Right atrium auricular region (tissue), 2 donors: ENCODE measurements around the gene FOXP4. TPM values are rescaled to one million over a fixed set of nuclear protein-coding genes. Genes with fewer than 3 reads are reported as not detected.

Experiments
- DNase-seq: peaks from one replicate; pipeline ENCODE4 v3.0.0-alpha.2; 2019; ENCODE audit warnings: low spot score
- H3K27ac ChIP-seq, 2 donors: fragments of 200-600 bp; sonication (generic); 1 replicate in 1 of 2; 2 replicates in 1 of 2; pipeline ENCODE4 v1.5.1; 2016 to 2019
- H3K27me3 ChIP-seq, 2 donors: fragments of 200-600 bp; sonication (generic); one replicate each; pipeline versions ENCODE4 v1.5.1 to v1.6.0; 2017 to 2019
- H3K36me3 ChIP-seq: fragments of 200-600 bp; sonication (generic); one replicate; pipeline ENCODE4 v1.5.1; 2016
- H3K4me1 ChIP-seq, 2 donors: fragments of 200-600 bp; sonication (generic); one replicate each; pipeline versions ENCODE4 v1.5.1 to v1.6.0; 2017 to 2019
- H3K4me3 ChIP-seq, 2 donors: fragments of 200-600 bp; sonication (generic); 1 replicate in 1 of 2; 2 replicates in 1 of 2; pipeline ENCODE4 v1.5.1; 2017 to 2019; ENCODE audit warnings: mild to moderate bottlenecking in 1 of 2, moderate library complexity in 1 of 2
- H3K9me3 ChIP-seq, 2 donors: fragments of 200-600 bp; sonication (generic); one replicate each; pipeline ENCODE4 v1.5.1; 2019
- CTCF ChIP-seq, 2 donors: fragments of 200-600 bp; sonication (generic); IDR thresholded peaks; one replicate each; pipeline ENCODE4 v1.5.1; 2019; ENCODE audit warnings: antibody characterized with exemption in 2 of 2
- total RNA-seq, 2 donors: library from RNA; depleted of rRNA; stranded (reverse); fragments of >200 nt; gene quantifications; one replicate each; pipeline ENCODE4 v1.1.0, GENCODE V29; 2016

The FOXP4 gene
- total RNA-seq, 2 donors from 2014 or later: 9.3 to 20.2 TPM

DNA sequence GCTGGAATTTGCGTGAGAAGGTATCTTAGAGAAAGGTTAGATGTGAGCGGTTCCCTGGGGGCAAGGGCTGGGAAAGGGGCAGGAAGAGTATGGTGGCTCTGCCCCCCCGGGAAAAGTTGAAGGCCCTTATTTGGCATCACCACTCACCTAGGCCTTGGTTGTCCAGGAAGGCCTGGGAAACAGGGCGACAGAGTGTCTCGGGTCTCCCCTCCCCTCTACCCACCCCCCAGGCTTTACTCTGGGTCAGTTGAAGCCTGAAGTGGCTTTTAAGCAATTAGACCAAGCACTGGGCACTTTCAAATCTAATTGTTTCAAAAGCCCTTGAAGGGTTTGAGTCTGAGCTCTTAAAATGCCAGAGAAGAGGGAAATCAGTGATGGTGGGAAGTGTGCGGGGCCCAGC, 30.2 kb upstream of the FOXP4 start:
- no peaks in the 10 kb centered on the region for H3K9me3 ChIP-seq
- H3K27me3 ChIP-seq: no peaks in the 10 kb centered on the region
- H3K4me3 ChIP-seq: no peak overlapping the region
- TF ChIP-seq CTCF (IDR thresholded peaks at IDR 0.05): no peak
- H3K27ac ChIP-seq: no peak overlapping the region
- no peaks in the 10 kb centered on the region for H3K4me1 ChIP-seq
- no peaks in the 10 kb centered on the region for H3K36me3 ChIP-seq
- no peak for DNase-seq

DNA sequence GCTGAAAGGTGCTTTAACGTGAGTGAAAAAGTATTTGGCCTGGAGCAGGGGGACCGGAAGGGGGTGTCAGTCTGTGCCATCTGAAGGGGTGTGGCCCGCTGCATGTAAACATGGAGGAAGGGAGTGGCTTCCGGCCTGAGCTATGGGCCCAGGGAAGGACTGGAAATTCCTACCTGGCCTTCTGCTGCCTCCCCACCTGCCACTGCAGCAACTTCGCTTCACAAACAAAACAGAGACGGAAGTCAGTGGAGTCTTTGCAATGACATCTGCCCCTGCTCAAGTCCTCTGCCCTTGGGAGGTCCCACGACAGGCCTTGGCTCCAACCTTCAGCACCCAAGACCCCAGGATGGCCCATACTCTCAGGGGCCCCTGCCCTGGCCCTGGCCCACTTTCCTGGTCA, 28.1 kb upstream of the FOXP4 start:
- H3K4me3 ChIP-seq: no peak overlapping the region
- no peak for DNase-seq
- no peak for TF ChIP-seq CTCF (IDR thresholded peaks at IDR 0.05)
- H3K36me3 ChIP-seq: no peaks in the 10 kb centered on the region
- H3K4me1 ChIP-seq: no peaks in the 10 kb centered on the region
- no peaks in the 10 kb centered on the region for H3K9me3 ChIP-seq
- H3K27ac ChIP-seq: no peak overlapping the region
- H3K27me3 ChIP-seq: no peaks in the 10 kb centered on the region

DNA sequence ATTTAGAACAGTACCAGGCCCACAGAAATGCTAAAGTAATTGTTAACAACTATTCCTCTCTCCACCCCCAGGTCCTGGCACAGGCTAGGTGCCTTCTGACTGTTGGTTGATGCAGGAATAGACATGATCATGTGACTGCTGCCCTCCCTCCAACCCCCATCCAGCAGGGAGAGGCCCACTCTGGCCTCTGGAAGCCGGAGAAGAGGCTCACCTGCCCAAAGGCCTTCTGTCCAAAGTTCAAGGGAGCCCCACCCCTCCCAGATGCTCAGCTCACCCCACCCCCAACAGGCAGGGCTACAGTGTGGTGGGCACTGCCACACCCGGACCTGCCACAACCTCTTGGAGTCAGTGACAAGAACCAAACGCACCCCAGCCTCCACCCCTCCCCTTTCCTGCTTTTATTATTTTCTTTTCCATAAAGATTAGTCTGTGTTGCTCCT, 26.9 kb upstream of the FOXP4 start:
- no peaks in the 10 kb centered on the region for H3K9me3 ChIP-seq
- TF ChIP-seq CTCF (IDR thresholded peaks at IDR 0.05): no peak
- H3K27me3 ChIP-seq: no peaks in the 10 kb centered on the region
- no peak overlapping the region for H3K27ac ChIP-seq
- H3K4me1 ChIP-seq: no peaks in the 10 kb centered on the region
- H3K4me3 ChIP-seq: no peak overlapping the region
- DNase-seq: no peak
- no peaks in the 10 kb centered on the region for H3K36me3 ChIP-seq

- no peaks in the 10 kb centered on the region for H3K27me3 ChIP-seq
- H3K9me3 ChIP-seq: no peaks in the 10 kb centered on the region
- H3K4me1 ChIP-seq: no peaks in the 10 kb centered on the region
- TF ChIP-seq CTCF (IDR thresholded peaks at IDR 0.05): no peak
- no peak overlapping the region for H3K27ac ChIP-seq
- DNase-seq: no peak
- H3K4me3 ChIP-seq: no peak overlapping the region
- H3K36me3 ChIP-seq: no peaks in the 10 kb centered on the region
Observed at GRCh38 chr6:41519745-41520699, 26.2 kb upstream of the FOXP4 start.

DNA sequence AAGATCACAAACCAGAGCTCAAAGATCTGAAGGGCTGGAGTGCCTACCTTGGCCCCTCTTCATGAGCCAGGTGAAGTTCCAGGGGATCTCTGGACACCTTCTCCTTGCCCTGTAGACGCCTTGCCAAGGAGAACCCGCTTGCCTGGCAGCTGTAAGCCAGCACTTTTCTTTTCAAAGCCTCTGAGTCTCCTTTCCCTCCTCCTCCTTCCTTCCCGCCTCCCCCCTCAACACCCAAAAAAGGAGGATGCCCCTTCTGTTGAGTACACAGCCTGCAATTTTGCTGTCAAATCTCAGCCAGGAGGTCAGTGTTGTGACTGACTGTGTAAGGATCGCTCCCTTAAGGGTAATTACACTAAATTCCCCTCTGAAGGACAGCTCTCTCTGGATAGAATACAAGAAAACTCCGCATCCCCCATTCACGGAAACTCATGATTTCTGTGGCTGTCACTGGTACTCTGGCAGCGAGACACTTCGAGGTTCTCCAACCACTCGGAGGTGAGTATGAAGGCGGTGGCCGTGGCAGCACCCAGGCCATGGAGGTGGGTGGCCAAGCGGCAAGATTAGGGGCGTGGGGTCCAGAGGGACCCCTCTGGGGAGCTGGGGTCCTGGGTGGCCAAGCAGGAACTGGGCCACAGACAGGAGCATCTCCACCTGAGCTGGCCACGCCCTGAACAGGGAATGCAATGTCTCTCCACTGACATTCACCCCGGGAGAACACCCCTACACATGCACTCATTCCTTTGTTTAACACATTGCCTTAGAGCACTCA, 23.2 kb upstream of the FOXP4 start:
- Histone ChIP-seq H3K36me3 (no peaks in the 10 kb centered on the region), H3K4me1 (no peaks in the 10 kb centered on the region), H3K4me3 (no peak overlapping the region), H3K27me3 (no peaks in the 10 kb centered on the region), H3K9me3 (no peaks in the 10 kb centered on the region), H3K27ac (no peak overlapping the region)
- DNase-seq: no peak
- no peak for TF ChIP-seq CTCF (IDR thresholded peaks at IDR 0.05)
